Germinal center (tissue), 1 donor: ENCODE results near the gene PDZRN4.

ENCODE experiments used
- DNase-seq: peaks from one replicate; pipeline ENCODE4 v3.0.0; 2012; ENCODE audit warnings: mixed read lengths, low spot score

The PDZRN4 gene

DNA sequence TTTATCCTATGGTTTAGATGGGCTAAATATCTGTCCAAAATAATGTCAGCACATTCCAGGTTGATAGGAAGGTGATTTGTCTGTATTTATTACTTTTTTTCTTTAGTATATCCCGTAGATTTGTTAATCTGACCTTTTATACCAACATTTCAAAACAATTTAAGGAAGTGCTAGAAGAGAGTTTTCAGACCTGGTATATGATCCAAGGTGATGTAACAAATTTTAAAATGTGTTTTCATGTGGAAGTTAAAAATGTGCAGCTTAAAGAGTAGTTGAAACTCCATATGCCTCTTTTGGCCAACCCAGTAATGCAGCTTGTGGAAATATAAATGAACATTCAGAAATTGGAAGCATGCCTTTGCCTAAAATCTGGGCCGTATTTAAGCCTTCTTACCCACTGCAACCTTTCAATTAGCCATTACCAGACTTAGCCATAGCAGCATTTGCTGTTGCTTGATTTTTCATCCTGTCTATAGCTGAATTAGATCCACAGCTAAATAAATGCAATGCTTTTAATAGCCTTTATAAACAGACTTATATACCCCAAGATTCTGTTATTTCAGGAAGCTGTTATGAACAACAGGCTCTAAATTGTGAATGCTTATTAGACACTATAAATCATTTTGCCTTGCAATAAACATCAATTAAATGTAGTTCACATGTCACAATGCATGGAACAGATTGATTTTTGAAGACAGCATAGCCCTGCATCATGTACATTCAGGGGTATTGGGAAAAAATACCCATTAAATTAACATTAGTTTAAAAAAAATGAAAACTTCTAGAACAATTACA lies 271.2 kb downstream of the PDZRN4 start:
- no peak for DNase-seq

DNA sequence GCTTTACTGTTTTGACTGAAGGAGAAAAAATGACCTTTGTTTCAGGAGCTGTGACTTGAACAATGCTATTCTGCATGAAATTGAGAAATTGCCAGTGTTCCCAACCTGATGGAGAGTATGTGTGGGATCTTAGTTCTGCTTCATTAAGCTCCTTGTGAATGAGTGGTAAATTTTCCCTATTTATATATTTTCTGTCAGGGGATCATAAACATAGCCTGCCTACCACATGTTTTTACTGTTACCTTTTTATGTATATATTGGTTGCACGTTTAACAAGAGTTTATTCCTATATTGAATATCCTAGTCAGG lies 271.7 kb downstream of the PDZRN4 start:
- DNase-seq, result no peak

DNA sequence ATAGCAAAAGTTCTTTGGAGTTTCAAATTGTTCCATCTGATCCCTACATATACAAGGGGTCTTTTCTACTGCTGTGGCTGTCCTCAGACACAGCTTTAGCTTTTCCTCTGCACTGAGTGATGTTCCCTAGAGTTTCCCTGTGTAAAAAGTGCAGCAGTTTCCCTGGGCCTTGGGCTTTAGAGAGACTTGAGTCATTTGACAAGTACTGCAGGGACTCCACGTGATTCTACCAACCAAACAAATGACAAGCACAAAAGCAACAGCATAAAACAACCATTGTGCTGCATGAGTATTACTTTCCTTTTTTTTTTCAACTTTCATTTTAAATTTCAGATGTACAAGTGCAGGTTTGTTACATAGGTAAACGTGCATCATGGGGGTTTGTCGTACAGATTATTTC lies 272.8 kb downstream of the PDZRN4 start:
- DNase-seq, result no peak

DNA sequence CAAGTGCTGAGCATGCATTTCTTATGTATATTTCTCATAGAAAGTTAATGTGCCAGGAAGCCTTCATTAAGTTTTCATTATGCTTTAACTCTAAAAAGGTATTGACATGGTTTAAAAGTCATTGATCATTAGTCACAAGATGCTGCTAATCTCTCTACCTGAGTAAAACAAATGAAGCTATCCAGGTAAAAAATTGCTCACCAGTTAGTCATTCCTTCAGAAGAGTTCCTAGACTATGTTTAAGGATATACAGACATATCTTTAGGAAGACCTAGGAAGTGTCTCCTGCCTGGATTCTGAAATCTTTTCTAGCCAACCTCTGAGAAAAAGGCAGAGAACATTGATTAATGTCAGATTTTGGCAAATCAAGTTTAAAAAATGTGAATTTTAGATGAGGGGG lies 274.2 kb downstream of the PDZRN4 start:
- DNase-seq, result no peak

DNA sequence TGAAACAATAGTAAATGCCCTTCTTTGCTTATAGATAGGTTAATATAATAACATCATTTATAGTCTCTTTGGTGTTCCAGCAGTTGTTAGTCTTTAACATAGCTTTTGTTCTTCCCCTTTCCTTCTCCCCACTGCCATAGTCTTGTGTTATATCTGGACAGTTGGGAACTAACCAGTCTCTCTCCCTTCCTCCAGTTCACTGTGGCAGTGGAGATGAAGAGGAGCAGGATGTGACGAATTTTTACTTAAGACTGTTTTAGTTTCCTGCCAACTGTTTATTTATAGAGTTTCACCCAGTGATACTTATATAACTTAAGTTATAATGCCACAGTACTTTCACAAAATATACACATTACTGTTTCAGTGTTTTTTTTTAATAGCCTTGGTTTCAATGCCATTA lies 277.4 kb downstream of the PDZRN4 start:
- no peak for DNase-seq

DNA sequence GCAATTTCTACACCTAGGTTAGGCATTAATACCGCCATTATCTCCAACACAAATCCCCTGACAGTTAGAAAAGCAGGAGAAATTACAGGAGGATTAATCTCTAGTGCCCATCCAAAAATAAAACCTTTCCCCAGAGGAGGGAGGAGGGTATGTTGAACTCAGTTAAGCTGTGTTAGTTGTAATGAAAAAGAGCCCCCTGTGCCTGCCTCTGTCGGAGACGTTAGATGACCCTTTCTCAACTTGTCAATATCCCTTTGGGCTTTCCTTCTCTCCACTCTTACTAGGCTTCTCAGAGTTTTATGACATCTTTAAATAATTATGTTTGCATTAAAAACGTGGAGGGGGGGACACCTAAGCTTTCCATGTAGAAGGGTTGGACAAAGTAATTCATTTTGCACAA lies 278.2 kb downstream of the PDZRN4 start:
- no peak for DNase-seq

DNA sequence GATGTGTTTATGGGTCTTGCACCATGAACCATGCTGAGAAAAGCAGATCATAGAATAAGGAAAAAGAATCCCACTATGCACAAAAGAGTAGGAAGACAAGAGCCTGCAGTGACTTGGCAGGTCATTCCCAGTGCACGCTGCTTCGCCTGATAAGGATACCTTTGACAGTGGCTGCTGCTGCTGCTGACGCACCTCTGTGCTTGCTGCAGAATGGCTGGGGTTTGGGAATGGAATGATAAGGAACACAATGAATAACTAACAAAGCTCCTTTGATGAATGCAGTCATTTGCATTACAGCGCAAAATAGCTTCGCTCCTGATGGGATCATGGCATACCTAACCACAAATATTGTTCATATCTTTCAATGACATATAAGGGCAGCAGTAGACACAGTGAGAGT lies 278.7 kb downstream of the PDZRN4 start:
- DNase-seq, result no peak

DNA sequence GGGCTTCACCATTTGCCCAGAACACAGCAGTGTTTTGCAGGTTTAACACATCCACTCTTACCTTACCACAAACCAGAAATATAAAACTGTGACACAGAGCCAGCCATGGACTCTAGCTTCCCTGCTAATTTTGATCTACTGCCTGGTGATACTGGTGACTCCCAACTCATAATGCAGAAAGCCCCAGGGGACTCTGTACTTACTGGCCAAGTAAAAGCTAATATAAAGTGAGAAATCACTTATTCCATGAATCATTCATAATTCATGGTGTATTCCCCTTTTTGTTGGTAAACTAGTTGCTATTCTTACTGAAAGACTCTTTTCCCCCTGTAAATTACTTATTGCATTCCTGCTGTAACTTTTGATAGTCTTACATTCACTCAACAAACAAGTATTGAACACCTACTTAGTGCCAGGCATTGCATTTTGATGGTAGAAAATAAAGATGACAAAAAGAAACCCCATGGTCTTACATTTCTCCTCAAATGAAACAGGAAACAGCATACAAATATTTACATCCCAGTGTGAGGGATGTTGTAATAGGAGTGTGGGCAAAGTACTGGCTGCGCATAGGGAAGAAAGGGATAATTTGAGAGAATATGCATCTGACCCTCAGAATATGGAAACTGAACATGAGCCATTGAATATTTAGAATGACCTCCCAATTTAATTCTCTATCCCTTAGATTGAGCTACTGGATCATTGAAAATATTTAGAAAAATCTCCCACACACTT lies 279.6 kb downstream of the PDZRN4 start:
- DNase-seq, result no peak

DNA sequence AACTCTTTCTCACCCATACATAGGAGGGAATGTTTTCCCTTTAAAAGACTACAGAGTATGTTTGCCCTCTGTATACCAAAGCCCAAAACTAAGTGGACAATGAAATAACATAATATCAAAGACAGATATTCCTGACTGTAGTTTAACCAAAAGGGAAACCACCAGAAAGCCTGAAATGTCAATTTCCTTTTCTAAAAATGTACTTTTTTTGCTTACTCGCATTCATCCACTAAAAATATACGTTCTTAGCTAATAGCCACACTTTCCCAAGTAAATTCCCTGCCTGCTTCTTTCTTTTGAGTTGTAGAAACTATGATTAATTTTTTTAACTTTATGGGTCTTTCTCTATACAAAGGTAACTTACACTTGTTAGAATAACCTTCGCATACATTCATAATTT lies 280.2 kb downstream of the PDZRN4 start:
- no peak for DNase-seq

DNA sequence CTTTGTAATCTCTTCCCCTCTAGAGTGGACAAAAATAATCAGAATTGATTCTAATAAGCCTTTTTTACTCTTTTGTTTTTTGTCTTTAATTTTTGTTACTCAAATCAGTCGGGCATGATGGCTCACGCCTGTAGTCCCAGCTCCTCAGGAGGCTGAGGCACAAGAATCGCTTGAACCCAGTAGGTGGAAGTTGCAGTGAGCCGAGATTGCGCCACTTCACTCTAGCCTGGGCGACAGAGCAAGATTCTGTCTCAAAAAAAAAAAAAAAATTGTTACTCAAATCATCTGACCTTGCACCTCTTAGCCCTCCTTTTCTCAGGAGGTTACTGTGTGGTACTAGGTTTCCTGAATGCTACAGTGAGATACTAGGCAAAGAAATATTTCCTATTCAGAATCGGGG lies 280.6 kb downstream of the PDZRN4 start:
- DNase-seq, result no peak

DNA sequence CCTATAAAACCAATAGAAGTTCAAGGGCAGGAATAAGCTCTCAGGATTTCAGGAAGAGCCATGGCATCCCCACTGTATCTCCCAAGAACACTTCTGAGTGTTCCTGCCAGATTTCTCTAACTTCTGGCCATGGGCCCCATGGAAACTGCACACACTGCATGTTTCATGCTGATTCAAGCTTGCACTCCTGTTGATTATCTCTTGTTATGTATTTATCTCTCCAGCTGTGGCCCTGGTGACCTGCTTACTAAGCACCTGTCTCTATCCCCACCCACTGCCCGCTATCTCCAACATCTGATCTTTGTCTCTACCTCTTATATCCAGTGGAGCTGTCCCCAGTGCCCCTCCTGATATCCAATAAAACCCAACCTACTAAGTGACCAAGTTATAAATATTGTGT lies 285.3 kb downstream of the PDZRN4 start:
- DNase-seq, result no peak

DNA sequence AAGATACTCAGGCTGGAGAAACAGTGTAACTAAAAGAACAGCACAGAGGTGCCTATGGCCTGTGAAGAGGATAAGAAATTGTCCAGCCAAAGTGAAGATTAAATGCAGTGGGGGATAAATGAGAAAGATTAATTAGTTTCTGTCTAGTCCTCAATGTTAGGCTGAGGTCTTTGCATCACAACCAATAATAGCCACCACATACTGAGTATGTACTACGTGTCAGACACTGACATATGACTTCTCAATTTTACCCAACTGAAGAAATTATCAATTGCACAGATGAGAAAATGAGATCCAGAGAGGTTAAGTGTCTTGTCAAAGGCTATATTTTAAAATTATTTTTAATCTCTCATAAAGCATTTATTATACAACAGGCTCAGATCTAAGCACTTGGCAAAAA lies 285.9 kb downstream of the PDZRN4 start:
- DNase-seq, result no peak

DNA sequence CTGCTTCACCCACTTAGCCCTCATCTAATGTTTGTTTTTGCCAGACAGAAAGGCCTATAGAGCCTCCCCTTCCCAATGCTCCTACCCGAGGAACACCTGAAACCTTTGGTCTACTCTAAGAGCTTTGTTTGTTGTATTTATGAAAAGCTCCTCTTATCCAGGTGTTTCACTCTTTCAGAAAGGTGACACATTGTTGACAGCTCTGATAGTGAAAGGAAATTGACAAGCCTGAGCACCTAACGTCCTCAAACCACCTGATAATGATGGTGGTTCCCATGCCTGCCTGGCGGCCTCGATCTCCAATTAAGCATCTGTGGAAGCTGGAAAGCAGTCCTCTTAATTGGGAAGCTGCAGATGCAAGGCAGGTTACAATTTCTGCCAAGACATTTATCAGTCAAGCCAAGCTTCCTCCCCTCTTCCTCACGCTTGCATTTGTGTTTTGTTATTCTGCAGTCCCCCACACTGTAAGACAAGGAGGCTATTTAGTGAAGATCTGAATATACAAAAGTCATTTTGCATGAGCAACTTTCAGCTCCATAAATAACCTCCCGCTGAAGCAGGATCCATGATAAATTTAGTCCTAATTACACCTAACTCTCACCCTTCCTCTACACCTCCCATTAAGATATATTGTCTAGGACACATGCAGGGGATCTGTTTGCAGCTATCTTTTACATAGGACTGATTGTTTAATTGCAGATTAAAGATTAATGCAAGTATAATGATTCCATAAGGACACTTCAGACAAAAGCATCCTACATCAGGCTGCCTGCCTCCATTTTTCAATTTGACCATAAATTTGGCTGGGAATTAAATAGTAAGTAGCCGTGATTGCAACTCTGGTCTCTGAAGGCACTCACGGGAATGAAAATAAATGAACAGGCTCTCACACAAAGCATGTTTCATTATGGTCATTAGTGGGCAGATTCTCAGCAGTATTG lies 288.6 kb downstream of the PDZRN4 start:
- DNase-seq, result no peak

DNA sequence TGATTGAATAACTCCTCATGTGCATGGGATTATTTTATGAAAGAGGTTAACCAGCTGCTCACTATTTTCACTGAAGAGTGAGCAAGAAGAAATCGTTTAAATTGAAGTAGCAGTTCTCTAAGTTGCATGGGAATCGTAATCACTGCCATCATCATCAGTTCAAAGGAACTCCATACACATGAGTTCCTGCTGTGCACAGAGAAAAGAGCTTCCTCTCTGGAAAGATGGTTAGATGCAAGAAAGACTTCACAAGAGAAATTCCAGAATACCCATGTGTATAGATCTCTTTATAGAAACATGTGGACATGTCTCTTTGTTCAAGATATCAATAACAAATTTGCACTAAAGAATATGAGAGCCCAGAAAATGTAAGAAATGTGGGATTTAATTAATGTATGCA lies 291.3 kb downstream of the PDZRN4 start:
- DNase-seq, result no peak

DNA sequence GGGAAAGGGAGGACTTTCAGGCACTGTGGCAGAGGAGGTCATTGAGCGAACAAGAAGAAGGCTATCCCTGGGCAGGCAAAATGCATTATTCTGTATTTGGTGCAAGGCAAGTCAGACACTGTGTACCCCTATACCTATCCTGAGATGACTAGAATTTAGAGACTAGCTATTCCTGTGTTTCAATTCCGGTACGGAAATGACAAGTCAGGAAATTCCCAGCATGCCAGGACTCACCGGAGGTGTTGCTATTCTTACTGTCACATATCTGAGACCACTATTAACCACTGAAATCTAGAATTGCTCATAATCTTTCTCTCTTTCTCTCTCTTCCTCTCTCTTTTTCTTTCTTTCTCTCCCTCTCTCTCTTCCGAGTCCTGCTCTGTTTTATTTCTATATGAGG lies 297.1 kb downstream of the PDZRN4 start:
- no peak for DNase-seq

DNA sequence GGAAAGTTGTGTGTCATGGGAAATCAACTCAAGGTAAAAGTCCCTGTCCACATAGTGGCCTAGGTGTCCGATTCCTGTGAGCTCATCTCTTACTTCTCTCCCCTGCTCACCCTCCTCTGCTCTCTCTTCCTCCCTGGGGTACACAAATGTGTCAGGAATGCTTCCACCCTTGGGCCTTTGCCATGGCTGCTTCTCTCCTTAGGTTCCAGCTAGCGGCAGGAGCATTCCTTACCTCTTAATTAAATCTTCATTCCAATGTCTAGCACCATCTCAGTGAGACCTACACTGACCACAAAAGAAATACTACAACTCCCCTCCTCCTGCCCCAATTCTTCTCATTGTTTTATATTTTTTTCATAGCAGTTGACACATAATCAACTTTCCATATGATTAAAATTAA lies 298.6 kb downstream of the PDZRN4 start:
- DNase-seq, result no peak

DNA sequence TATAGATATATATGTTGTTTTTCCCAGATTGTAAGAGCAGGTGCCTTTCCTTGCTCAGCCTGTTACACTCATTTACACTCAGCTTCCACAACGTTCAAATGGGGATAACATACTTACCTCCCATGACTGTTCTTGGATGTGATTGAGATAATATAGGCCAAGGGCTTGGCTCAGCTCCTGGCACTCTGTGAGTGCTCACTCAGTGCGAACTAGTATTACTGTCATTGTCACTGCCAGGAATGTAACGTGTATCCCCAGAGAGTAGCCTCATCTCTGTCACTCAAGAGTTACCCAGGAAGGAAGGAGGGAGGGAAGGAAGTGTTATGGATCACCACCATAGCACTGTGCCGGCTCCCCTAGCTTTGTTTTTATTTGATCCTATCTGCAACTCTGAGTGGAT lies 307.9 kb downstream of the PDZRN4 start:
- no peak for DNase-seq

DNA sequence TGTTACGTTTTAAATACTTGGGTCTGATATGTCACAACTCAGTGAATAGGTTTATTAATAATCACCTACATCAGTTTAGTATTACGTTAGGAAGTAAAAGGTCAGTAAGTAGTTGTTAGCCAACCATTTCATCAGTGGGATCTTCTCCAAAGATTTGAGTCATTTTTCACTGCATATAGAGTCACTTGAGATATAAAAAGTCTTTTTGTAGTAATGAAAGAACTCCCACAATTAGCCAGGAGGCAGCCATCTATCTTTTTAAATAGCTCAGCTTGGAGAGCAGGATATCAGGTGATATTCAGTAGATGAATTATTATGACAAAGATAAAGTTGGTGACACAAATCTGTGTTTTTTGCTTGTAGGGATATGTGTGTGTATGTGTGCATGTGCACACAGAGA lies 309.3 kb downstream of the PDZRN4 start:
- no peak for DNase-seq

DNA sequence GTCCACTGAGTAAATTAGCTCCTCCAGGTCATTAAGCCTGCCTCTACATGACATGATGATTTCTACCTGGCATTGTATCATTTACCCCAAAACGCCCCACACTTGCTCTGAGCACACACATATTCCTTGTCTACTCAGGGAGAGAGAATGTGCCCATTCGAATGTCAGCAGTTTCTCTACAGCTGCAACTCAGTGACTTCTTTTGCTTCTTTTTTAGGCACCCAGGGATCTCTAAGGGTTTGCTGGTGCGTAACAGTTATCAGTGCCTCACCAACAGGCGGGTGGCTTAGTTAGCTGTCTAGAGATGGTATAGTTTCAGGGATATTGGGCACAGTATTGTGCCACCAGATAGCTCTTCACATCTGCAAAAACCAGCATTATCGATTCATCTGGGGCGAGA lies 316.9 kb downstream of the PDZRN4 start:
- no peak for DNase-seq

DNA sequence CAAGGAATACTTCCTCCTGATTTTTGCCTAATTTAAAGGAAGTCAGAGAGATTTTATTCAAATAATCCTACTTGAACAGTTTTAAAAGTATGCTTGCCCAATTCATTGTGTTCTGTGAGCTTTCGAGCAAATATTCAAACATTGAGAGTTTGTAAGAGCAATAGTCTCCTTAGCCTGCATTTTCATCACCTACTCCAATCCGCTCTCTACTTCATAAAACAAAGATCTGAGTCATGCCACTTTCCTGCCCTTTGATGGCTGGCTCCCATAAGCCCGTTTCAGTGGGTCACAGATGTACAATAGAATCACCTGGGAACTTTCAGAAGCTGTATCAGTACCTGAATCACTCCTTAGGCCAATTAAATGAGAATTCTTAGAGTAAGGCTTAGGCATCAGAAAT lies 319.2 kb downstream of the PDZRN4 start:
- DNase-seq, result no peak

DNA sequence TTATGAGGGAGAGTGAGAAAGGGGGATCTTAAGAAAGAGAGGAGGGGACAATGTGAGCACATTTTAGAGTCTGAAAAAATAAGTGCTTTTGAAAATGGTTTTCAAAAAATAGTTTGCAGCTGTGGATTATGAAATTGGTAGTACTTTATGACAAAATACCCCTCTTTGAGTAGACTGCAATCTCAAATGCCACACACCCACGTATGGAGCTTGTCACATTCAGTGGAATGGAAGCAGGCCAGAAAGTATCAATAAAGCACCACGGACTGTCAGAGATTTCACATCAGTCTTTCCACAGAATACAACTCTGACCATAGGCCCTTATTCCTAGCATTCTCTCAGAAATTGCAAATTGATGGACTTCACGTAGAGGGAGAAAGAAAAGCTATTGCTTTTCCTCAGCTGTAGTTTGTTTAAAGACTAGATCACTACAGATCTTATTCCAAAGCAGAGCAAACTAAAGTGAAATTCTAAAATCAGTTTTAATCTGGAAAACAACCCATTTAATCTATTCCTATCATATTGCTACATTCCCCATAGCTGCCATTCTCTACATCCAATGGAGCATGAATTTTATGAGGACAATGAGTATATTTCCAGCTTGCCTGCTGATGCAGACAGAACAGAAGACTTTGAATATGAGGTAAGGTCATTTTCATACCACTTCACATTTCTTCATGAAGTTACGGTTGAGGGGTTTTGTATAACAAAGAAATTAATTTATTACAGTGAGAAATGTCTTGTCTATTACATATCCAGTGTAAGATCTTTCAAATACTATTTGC lies 321.3 kb downstream of the PDZRN4 start:
- DNase-seq, result no peak

DNA sequence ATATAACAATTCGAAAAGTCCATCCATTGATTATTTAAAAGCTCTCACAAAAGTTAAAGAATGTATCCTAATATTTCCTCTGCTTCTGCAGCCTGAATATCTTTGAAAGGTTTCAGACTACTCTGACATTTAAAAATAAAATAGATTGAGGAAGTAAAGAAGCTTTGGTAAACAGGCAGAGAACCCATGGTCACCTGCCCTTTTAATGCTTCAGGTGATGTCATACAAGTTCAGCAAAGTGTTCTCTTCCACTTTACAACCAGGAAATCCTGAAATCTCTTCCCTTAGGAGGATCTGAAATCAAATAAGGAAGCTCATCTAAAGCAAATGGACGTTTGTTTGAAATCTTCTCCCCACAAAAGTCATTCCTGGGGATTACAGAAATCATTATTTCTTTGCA lies 322.4 kb downstream of the PDZRN4 start:
- DNase-seq, result no peak
